ENCODE data around the gene DACT2.
"Not testable (repeated sequence)": the region's sequence is repeated elsewhere in the genome, so short reads cannot be mapped to it uniquely, and the experiment has no call there.

DACT2 gene

DNA sequence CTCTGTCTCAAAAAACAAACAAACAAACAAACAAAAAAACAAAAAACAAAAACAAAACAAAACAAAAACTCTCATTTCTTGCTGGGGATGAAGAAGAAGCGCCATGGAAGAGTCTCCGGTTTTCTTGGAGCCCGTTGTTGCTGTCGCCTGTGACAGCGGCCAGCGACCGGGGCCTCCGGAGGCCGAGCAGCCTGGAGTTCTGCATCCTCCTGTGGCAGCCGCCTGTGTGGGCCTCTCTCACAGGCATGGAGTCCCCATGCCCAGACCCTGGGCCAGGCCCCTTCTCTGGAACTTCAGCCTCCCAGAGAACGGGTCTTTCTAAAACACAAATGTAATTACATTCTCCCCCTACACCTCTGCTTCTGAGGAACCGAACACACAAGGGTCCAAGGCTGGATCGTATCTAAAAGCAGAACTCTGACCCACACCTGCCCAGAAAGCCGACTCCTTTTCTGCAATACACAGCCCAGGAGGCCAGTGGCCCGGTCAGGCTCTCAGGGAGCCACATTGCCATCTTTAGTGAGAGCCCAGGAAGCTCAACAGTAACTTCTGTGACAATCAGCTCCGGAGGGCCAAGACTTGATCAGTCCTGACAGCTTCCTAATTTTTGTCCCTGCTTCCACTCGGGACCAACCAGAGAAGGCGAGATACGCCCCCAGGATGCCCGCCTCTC, 18.5 kb downstream of the DACT2 start:
- no peak for DNase-seq

DNA sequence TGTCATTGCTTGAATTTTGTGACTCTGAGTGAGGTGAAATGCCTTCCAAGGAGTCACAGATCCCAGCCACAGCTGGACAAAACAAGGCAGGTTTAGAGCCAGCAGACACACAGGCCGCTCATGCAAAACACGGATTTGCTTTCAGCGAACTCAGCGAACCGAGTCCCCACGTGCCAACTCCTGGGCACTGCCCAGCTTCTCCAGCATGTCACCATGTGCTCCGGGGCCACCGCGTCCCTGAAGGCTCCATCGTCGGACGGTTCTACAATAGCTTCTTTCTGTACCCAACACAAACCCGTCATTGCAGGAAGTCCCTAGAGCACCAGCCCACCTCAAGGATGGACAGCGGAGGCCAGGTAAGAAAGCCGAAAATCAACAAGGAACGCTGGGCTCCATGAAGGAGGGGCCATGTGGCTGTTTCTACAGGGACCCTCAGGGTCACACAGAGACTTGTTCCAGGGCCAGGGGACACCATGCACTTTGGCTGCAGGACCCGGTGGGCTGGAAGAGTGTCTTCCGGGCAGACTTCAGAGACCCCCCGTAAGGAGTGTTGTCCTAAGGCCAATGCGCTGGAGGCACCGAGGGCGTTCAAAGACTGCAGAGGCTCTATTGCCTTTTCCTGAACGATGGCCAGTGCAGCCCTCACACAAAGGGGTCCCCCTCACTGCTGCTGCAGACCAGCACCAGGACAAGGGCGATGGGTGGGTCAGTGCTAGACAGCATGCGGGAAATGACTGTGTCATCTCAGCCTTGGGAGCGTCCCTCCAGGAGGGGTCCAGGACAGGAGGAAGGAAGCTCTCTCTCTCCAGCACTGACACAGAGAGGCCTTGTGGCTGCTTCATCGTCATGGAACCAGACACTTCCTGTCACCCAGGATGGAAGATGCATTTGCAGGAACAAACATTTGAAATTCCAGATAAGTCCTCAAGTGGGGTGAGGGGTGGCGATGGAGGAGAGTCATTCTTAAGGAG, 19.8 kb downstream of the DACT2 start:
- no peak for DNase-seq

DNA sequence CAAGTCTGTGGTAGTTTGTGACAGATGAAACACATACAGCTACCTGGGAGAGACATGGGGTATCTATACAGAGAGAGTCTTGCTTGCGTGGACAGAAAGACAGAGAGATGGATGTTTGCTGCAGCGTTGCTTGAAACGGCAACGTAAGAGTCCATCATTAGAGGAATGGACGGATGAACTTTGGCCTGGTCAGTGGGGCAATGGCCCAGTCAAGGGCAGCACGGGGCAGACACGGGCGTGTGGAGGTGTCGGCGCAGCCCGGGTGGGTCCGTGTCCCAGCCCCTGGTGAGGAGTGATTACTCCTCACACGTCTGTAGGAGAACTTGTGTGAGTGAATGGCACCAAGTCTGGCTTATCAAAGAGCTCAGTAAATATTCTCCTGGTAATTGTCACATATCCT, 21.9 kb downstream of the DACT2 start:
- no peak for DNase-seq

DNA sequence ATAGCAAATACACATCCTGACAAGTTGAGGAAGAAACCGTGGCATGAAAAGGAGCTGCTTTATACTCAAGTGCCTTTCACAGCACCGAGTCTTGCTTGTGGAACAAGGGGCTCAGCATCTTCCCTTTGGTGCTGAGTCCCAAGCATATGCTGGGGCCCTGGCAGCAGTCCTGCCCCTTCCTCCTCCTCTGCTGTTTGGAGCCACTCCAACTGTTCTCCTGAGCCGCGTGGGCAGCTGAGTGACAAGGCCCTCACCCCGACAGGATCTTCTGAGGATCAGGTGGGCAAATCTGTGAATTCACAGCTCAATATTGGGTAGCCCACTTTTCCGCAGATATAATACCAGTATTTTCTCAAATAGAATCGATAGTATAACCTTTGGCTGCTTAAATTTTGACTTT, 24.7 kb downstream of the DACT2 start:
- no peak for DNase-seq

DNA sequence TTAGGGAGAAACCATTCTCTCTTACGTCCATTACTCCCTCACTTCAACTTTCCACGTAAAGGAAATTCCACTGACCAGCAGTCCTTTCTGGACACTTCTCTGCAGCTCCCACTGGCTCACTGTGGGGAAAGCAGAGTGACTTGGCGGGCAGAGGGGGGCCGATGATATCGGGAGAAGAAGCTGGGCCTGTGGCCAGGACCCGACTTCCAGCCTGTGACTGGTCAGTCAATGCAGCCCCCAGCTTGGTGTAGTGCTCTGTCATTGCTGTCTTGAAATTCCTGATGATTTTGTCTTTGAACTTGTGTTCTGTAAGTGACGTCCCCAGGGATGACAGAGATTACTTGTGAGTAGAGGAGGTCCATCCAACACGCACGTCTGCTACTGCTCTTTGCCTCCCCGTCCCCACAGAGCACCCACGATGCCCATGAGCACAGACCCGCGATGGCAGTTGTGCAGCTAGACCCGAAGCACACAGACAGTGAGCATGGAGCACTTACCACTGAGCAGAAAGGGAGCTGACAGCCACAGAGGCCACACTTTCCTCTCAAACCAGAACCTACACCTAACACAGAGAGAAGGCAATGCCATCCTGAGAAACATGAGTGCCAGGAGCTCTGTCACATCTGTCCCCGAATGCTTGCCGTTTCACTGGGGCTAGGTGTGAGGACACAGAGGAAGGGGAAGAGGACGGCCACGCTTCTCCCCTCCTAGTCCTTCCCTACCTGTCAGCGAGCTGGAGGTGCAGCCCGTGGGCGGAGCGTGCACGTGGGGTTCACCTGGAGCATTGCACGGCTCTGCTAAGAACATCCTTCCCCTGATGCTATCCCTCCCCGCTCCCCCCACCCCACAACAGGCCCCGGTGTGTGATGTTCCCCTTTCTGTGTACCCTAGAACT, 25.7 kb downstream of the DACT2 start:
- DNase-seq, result no peak

DNA sequence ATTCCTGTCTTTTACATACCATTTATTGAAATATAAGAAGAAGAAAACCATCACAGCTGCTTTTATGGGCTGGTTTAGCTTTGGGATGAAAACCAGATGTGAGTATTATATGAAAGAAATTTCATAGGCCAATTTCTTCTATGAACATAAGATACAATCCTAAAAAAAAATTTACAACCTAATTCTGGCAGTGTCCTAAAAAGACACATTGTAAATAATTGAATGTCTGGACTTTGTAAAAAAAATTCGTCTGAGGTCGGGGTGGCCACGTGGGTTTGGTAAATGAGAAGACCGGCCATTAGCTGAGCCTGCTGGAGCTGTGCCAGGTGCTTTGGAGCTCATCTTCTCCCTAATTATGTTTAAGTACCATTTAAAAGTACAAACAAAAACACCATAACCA, 26.8 kb downstream of the DACT2 start:
- no peak for DNase-seq

DNA sequence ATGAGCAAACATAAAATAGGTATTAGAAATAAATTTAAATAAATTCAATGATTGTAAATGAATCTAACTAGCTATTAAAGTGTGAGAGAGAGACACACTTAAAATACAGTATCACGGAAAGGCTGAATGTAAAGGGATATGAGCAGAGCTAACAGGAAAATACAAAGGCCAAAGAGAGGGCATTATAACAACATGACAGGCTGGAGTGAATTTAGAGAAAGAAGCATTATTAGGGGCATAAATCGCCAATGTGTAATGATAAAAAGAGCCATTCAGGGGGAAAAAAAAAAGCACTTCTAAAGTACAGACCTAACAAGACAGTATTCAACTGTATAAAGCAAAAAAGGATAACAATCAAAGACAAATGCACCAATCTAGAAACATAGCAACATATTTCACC, 28.1 kb downstream of the DACT2 start:
- no peak for DNase-seq

DNA sequence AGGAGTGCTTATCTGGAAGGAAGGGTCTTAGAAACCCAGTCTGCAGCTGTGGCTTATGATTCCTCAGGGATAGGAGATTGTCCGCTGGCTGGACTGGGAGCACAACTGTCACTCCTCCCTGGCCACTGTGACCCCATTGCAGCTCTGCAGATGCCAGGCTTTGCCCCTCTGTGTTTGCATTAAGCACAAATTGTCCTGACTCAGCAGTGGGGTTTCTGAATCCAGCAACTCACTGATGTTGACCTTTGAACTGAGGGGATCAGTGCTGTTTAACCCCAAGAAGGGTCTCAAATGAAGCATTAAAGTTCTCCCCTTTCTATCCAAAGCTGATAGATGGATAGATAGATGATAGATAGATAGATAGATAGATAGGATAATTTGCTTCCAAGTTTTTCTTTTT, 29.5 kb downstream of the DACT2 start:
- no peak for DNase-seq

DNA sequence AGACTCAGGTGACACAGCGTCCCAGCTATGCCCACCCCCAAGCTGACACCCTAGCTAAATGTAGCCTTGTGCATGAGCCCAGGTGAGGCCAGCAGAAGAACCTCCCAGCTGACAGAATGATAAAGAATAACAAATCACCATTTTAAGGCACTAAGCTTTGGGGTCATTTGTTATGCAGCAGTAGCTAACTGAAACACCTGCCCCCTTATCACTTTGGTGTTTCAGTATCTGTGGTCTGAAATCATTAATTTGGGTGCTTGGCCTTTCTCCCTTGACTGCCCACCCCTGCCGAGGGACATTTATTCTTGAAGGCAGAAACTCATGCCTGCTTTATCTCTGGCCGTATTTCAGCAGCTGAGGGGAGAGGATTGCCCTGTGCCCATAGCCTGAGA, 30.0 kb downstream of the DACT2 start:
- DNase-seq, result no peak

DNA sequence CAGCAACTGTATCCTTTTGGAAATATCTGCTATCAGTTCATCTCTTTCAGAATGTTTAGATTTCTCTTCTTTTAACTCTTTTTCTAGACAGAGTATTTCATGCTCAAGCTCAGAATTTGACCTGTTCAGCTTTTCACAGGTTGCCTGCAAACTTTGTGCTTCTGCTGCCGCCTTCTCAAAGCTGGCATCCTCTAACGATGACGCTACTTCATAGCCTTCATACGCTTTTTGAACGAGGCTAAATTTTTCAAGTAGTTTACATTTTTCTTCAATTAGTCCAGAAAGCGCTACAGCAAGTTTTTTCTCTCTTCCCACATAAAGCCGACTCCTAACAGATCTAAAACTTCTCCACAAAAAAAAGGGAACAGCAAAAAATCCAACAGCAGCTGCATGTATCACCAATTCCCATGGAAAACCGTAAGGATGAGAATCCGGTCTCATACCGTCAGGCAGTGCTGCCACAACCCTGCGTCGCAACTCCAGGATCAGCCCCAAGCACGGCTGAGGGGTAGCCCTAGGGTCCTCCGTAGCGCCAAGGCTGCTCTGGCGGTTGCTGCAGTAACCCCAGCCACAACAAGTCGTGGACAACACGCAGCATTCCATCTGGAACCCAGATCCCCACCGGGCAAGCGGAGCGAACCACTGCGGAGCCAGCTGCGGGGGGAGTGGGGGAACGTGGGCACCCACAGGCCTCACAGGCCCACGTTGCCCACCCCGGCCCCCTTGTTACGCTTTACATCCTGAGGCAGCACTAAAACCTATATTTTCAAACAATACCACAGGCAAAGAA, 30.6 kb downstream of the DACT2 start:
- no peak for DNase-seq

DNA sequence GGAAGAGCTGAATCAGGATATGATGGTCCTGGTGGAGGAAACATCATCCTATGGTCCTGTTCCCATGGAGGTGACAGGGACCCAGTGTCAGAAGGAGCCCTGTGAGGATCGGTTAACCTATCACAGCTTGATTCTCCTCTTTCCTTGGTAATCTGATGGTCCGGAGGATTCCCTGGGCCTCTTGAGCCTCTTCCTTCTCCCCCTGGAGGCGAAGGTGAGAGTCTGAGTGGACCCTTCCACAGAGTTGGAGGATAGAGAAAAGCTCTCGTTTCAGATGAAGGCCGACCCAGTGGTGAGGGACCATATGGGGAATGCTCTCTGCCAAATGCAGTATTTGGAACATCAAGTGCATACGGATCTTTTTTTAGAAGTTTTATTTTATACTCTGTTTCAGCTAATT, 32.1 kb downstream of the DACT2 start:
- not testable (repeated sequence) for DNase-seq

DNA sequence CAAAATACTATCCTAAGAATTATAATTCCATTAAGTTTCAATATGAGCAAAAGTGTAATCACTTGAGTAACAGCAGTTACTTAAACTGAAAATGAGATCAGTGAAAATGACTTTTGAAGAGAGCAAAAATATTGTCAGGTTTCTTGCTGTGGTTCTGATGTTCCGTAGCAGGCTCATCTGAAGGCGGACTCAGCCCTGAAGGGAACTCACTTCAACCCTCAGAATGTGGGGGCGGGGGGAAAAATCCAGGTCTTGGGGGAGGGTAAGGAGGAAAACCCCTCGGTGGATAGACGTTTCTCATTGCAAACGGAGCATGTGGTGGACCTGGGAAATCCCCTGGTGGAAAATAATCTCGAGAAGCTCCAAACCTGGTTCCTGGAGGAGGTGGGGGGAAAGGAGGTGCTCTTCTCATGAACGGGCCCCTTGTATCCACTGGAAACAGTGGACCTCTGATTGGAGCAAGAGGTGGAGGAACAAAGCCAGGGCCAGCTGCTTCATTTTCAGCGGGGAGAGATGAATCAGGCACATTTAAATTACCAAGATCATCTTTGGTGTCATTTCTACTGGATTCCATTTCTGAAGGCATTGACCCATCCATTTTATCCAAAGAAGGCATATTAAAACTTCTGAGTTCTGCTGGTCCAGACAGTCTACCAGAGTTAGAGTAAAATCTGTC, 32.7 kb downstream of the DACT2 start:
- DNase-seq, result not testable (repeated sequence)

DNA sequence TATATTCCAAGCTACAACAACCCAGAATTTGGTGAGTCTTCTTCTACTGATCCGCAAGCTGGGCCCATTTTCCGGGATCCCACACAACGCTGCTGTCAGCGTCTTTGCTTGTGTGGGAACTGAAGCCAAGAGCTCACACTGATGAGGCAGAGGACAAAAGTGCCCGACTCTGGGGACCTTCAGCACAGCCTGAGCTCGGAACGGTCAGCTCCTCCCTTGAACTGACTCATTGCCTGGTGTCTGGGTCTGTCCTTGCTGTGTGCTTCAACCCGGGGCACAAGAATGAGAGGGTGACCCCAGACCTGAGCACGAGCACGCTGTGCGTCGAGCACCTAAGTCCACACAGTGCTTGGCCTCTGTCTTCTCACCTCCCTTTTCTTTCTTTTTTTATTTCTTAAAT, 33.5 kb downstream of the DACT2 start:
- no peak for DNase-seq

DNA sequence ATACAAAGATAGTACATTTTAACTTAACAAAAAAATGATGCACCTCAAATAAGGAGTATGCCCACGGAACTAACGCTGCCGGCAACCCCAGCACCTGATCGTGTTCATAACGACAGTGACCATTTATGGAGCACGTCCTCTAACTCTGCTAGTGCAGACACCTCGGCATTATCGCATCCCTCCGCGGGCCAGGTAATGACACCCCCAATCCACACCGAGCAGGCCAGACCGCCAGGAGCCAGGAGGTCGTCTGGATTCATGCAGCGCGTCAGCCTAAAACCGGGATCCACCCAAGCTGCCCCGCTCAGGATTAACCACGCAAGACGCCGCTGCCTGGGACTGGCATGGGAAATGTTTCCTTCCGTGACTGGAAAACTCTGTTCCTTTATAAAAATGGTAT, 34.1 kb downstream of the DACT2 start:
- no peak for DNase-seq

DNA sequence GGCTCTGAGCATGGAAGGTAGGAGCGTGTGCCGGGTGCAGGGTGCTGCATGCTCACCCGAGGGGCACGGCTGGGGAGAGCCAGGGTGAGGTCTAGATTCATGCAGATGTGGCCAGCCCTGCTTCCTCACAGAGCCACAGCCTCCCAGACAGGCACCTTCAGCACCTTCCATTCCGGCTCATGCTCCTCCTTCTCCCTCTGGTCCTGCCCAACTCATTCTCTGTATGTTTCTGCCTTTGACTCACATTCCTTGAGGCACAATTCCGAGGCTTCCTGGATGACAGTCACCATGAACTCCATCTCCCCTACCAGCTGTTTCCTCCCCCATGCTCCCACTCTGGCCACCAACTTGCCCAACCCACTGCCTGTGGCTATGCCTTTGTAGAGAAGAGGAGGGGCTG, 35.4 kb downstream of the DACT2 start:
- no peak for DNase-seq

DNA sequence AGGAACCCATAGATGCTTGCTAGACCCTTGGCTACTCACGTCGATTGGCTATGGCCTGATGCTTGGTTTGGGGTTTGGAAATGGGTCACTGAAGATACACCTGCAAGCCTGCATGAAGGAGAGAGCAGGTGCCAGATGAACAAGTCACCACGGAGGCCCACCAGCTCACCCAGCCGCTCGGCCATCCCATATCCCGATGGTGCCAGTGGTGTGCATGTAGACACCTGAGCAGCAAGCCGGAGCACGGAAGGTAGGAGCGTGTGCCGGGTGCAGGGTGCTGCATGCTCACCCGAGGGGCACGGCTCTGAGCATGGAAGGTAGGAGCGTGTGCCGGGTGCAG, 35.9 kb downstream of the DACT2 start:
- DNase-seq, result no peak

DNA sequence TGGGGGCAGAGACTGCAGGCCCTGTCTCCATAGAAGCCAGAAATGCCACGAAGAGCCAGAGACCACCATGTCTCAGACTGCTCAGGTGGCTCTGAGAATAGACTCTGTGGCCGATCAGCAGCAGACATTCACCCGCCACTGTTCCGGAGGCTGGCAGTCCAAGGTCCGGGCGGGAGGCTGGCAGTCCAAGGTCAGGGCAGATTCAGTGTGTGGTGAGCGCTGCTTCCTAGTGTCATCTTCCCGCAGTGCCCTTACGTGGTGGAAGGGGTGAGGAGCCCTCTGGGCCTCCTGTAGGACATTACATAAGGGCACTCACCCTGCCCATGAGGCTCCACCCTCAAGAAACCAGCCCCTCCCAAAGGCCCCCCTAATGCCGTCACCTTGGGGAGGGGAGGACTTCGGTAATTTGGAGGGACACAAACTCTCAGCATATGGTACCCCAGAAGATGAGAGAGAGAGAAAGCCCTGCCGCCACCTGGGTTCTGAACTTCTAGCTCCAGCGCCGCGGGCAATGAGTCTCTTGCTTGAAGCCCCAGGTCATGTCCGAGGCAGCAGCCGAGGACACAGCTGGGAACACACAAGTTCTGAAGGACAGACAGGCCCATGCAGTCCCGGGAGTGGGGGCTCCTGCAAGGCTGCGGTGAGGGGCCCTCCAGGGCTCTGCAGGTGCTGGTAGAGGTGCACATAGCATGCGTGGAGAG, 36.4 kb downstream of the DACT2 start:
- no peak for DNase-seq

DNA sequence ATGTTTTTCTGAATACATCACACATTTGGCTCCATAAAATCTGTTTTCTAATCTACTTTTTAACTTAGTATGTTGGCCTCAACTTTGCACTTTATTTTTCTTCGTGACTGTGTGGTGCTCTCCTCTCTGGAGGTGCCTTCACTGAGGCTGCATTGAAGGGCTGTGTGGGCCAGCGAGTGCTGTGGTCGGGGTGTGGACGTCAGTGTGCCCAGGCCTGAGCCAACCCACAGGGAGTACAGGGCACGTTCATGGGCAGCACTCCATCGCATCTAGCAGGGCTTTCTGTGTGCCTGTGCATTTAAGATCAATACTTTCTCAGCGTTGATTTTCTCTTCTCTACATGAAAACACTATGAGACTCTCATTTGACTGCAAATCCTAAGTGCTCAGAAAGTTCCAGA, 37.8 kb downstream of the DACT2 start:
- DNase-seq, result no peak

DNA sequence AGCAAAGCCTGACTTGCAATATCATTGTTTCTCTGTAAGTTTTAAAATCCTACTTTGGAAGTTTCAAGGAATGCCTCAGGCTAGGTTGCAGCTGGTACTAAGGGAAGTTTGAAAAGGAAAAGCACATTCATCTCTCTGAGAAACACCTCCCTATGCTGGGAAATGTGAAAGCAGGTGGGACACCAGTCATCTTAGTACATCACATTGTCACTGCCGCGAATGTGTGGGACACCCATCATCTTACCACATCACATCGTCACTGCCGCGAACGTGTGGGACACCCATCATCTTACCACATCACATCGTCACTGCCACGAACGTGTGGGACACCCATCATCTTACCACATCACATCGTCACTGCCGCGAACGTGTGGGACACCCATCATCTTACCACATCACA, 38.3 kb downstream of the DACT2 start:
- DNase-seq, result not testable (repeated sequence)

DNA sequence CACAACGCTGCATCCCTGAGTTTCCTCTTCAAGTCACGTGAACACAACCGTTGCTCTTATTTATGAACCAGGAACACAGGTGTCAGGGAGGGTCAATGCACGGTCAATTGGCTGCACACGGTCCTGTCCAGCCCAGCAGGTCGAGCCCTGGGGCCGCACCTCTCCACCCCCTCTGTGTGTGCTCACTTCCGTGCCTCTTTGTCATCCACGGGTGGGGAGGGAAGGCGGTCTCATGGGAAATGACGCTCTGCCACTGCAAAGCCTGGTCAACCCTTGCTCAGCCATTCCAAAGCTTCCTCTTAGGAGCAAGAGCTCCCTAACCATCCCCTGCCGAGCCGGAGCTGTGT, 38.7 kb downstream of the DACT2 start:
- no peak for DNase-seq
